ENCODE measurements around the gene CLIC4. TPM values are rescaled to one million over a fixed set of nuclear protein-coding genes. Genes with fewer than 3 reads are reported as not detected.

Gene CLIC4
- total and polyA plus RNA-seq, 2 experiments from 2014 or later, result 92.5 to 308 TPM

DNA sequence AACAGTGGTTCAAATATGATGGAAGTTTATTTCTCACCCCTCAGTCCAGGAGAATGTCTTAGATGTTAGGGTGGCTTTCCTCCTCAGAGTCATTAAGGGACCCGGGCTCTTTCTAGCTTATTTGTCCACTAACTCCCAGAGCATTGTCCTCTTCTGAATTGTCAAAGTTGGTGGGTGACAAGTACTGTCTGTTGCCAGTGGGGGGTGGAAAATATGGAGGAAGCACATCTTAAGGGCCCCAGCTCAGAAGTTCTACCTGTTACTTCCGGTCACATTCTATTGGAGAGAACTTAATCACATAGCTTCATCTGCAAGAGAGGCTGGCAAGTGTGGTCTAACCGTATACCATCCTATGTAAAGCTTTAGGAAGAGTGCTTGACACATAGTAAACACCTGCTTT lies 7.1 kb downstream of the CLIC4 start:
- Histone ChIP-seq H3K4me3 (no peak overlapping the region), H3K27me3 (ENCODE audit: insufficient read depth) (no peaks in the 10 kb centered on the region), H3K27ac (ENCODE audit: low read depth) (no peak overlapping the region), H3K9me2 (ENCODE audit: insufficient read depth) (no peaks in the 10 kb centered on the region), H3K36me3 (ENCODE audit: insufficient read depth) (no peaks in the 10 kb centered on the region), H3K4me1 (ENCODE audit: insufficient read depth) (peaks cover 63% of the 10 kb centered on the region), H3F3A (replicated peaks; ENCODE audit: low read depth) (no peaks in the 10 kb centered on the region; the same call in 1 of the 2 replicates), H4K20me1 (replicated peaks; ENCODE audit: insufficient read depth) (peaks cover 92% of the 10 kb centered on the region), H2AFZ (no peak overlapping the region), H3K79me2 (replicated peaks; ENCODE audit: insufficient read depth) (peaks cover 100% of the 10 kb centered on the region), H3K4me2 (no peak overlapping the region)
- no peak overlapping the region for H3K4me3 Mint-ChIP-seq
- peaks cover 44% of the 10 kb centered on the region for H3K4me1 Mint-ChIP-seq
- no peak for ATAC-seq
- DNase-seq (ENCODE audit: low spot score), result no peak
- H3K27ac Mint-ChIP-seq, result no peak overlapping the region; the same call in 1 of the 2 replicates
- H3K36me3 Mint-ChIP-seq (ENCODE audit: low read depth), result peaks cover 37% of the 10 kb centered on the region
- H3K9me3 Mint-ChIP-seq, result no peaks in the 10 kb centered on the region
- H3K27me3 Mint-ChIP-seq (ENCODE audit: insufficient read depth, low read depth, poor library complexity), result peaks cover 8% of the 10 kb centered on the region
- TF ChIP-seq ZNF331 (CRISPR knock-in tag; IDR thresholded peaks at IDR 0.05; ENCODE audit: low read depth) (no peak), STAT1 (IDR thresholded peaks at IDR 0.05; ENCODE audit: unreplicated experiment) (no peak), EZH2 (IDR thresholded peaks at IDR 0.05; ENCODE audit: low read depth, unreplicated experiment) (no peak), NANOG (IDR thresholded peaks at IDR 0.05; ENCODE audit: borderline replicate concordance) (no peak), ZNF114 (CRISPR knock-in tag; IDR thresholded peaks at IDR 0.05) (no peak), EZH2phosphoT487 (IDR thresholded peaks at IDR 0.05; ENCODE audit: unreplicated experiment) (no peak), CREB1 (CRISPR knock-in tag; IDR thresholded peaks at IDR 0.05; ENCODE audit: low read depth) (no peak), POLR2AphosphoS5 (IDR thresholded peaks at IDR 0.05; ENCODE audit: low read depth) (no peak), JUNB (IDR thresholded peaks at IDR 0.05; ENCODE audit: unreplicated experiment) (no peak)
- TF ChIP-seq, protein P1, sequence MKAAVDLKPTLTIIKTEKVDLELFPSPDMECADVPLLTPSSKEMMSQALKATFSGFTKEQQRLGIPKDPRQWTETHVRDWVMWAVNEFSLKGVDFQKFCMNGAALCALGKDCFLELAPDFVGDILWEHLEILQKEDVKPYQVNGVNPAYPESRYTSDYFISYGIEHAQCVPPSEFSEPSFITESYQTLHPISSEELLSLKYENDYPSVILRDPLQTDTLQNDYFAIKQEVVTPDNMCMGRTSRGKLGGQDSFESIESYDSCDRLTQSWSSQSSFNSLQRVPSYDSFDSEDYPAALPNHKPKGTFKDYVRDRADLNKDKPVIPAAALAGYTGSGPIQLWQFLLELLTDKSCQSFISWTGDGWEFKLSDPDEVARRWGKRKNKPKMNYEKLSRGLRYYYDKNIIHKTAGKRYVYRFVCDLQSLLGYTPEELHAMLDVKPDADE (IDR thresholded peaks at IDR 0.05), result no peak
- TF ChIP-seq, protein P2, sequence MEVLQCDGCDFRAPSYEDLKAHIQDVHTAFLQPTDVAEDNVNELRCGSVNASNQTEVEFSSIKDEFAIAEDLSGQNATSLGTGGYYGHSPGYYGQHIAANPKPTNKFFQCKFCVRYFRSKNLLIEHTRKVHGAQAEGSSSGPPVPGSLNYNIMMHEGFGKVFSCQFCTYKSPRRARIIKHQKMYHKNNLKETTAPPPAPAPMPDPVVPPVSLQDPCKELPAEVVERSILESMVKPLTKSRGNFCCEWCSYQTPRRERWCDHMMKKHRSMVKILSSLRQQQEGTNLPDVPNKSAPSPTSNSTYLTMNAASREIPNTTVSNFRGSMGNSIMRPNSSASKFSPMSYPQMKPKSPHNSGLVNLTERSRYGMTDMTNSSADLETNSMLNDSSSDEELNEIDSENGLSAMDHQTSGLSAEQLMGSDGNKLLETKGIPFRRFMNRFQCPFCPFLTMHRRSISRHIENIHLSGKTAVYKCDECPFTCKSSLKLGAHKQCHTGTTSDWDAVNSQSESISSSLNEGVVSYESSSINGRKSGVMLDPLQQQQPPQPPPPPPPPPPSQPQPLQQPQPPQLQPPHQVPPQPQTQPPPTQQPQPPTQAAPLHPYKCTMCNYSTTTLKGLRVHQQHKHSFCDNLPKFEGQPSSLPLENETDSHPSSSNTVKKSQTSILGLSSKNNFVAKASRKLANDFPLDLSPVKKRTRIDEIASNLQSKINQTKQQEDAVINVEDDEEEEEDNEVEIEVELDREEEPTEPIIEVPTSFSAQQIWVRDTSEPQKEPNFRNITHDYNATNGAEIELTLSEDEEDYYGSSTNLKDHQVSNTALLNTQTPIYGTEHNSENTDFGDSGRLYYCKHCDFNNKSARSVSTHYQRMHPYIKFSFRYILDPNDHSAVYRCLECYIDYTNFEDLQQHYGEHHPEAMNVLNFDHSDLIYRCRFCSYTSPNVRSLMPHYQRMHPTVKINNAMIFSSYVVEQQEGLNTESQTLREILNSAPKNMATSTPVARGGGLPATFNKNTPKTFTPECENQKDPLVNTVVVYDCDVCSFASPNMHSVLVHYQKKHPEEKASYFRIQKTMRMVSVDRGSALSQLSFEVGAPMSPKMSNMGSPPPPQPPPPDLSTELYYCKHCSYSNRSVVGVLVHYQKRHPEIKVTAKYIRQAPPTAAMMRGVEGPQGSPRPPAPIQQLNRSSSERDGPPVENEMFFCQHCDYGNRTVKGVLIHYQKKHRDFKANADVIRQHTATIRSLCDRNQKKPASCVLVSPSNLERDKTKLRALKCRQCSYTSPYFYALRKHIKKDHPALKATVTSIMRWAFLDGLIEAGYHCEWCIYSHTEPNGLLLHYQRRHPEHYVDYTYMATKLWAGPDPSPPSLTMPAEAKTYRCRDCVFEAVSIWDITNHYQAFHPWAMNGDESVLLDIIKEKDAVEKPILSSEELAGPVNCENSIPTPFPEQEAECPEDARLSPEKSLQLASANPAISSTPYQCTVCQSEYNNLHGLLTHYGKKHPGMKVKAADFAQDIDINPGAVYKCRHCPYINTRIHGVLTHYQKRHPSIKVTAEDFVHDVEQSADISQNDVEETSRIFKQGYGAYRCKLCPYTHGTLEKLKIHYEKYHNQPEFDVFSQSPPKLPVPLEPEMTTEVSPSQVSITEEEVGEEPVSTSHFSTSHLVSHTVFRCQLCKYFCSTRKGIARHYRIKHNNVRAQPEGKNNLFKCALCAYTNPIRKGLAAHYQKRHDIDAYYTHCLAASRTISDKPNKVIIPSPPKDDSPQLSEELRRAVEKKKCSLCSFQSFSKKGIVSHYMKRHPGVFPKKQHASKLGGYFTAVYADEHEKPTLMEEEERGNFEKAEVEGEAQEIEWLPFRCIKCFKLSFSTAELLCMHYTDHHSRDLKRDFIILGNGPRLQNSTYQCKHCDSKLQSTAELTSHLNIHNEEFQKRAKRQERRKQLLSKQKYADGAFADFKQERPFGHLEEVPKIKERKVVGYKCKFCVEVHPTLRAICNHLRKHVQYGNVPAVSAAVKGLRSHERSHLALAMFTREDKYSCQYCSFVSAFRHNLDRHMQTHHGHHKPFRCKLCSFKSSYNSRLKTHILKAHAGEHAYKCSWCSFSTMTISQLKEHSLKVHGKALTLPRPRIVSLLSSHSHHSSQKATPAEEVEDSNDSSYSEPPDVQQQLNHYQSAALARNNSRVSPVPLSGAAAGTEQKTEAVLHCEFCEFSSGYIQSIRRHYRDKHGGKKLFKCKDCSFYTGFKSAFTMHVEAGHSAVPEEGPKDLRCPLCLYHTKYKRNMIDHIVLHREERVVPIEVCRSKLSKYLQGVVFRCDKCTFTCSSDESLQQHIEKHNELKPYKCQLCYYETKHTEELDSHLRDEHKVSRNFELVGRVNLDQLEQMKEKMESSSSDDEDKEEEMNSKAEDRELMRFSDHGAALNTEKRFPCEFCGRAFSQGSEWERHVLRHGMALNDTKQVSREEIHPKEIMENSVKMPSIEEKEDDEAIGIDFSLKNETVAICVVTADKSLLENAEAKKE (CRISPR knock-in tag; IDR thresholded peaks at IDR 0.05), result no peak
- TF ChIP-seq, protein P3, sequence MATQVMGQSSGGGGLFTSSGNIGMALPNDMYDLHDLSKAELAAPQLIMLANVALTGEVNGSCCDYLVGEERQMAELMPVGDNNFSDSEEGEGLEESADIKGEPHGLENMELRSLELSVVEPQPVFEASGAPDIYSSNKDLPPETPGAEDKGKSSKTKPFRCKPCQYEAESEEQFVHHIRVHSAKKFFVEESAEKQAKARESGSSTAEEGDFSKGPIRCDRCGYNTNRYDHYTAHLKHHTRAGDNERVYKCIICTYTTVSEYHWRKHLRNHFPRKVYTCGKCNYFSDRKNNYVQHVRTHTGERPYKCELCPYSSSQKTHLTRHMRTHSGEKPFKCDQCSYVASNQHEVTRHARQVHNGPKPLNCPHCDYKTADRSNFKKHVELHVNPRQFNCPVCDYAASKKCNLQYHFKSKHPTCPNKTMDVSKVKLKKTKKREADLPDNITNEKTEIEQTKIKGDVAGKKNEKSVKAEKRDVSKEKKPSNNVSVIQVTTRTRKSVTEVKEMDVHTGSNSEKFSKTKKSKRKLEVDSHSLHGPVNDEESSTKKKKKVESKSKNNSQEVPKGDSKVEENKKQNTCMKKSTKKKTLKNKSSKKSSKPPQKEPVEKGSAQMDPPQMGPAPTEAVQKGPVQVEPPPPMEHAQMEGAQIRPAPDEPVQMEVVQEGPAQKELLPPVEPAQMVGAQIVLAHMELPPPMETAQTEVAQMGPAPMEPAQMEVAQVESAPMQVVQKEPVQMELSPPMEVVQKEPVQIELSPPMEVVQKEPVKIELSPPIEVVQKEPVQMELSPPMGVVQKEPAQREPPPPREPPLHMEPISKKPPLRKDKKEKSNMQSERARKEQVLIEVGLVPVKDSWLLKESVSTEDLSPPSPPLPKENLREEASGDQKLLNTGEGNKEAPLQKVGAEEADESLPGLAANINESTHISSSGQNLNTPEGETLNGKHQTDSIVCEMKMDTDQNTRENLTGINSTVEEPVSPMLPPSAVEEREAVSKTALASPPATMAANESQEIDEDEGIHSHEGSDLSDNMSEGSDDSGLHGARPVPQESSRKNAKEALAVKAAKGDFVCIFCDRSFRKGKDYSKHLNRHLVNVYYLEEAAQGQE (IDR thresholded peaks at IDR 0.05; ENCODE audit: unreplicated experiment), result no peak
- TF ChIP-seq, protein P4, sequence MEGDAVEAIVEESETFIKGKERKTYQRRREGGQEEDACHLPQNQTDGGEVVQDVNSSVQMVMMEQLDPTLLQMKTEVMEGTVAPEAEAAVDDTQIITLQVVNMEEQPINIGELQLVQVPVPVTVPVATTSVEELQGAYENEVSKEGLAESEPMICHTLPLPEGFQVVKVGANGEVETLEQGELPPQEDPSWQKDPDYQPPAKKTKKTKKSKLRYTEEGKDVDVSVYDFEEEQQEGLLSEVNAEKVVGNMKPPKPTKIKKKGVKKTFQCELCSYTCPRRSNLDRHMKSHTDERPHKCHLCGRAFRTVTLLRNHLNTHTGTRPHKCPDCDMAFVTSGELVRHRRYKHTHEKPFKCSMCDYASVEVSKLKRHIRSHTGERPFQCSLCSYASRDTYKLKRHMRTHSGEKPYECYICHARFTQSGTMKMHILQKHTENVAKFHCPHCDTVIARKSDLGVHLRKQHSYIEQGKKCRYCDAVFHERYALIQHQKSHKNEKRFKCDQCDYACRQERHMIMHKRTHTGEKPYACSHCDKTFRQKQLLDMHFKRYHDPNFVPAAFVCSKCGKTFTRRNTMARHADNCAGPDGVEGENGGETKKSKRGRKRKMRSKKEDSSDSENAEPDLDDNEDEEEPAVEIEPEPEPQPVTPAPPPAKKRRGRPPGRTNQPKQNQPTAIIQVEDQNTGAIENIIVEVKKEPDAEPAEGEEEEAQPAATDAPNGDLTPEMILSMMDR (conservative IDR thresholded peaks at IDR 0.05; ENCODE audit: low read depth in 2 of 2), result no peak

Measured in GM23338 (cell line).